Kasumi-1 (cell line): ENCODE data around the gene RPL19.
A peak's percentile ranks its signal among the peaks of the same experiment; 100 is the strongest.

Experiments
- DNase-seq, 2 experiments: peaks; one replicate each; lab custom pipeline; 2025; lab: John Stamatoyannopoulos, UW

RPL19 gene

DNA sequence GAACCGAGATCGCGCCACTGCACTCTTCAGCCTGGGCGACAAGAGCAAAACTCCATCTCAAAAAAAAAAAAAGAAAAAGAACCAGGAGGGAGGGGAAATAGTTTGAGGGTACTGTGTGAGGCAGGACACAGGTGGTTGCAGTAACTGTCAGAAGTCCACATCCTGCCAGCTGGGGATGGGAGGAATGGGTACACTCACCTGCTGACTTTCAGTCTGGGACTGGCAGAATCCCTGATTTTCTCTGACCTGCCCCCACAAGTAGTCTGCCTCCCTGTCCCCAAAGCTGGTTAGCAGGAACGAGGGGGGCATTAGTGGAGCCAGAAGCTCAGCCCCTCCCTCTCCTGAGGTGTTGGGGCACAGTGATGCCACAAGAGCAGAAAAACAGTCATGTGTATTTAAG is 27.0 kb upstream of the RPL19 start:
- DNase-seq = no peak

GRCh38 chr17:39173526-39174274 is 26.4 kb upstream of the RPL19 start:
- no peak for DNase-seq

DNA sequence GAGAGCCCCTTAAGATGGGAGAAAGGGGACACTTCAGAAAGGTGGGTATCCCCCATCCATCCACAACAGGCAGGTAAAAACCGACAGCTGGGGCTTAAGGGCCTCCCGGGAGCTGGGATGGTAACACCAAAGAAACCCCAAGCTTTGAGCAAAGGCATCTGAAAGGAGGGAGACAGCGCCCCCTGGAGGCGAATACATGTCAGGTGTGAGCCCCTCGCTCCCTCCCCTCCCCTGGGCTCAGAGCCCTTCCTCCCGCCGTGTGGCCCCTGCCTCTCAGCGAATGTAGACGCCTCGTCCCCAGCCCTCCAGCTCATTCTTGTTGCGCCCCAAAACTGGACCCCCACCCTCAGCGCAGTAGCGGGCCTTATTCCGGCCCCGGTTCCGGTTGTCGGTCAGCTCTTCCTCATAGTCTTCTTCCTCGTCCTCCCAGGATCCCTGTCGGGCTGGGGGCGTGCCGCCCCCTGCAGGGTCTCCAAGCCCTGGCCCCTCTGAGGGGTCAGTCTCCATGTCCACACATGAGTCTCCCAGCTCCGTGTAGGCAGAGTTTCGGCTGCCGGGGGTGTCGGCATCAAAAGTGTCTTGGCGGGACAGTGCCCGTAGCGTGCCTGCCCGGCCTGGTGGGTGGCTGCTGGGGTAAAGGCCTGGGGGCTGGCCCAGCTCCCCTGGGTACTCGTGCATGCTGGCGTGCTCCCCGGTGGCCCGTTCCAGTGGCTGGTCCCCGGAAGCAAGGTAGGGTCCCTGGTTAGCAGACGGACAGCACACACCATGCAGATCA is 25.0 kb upstream of the RPL19 start:
- peak; percentile 66 to 78 for DNase-seq

DNA sequence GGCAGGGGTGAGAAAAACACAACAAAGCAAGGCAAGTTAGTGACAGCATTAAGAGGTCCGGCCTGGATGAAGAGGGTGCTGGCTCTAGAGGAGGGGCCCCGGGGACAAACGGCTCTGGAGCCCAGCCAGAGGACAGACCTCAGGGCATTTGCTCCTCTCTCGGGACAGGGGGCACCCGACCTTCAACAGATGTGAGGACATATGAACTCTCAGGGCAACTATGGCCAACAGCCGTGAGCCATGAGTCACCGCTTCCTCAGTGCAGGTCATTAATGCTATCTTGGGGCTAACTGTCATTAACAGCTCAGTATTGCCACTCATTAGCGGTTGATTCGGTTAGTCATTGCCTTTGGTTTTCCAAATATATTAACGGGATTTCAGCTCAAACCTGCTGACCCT is 24.4 kb upstream of the RPL19 start:
- DNase-seq = no peak

DNA sequence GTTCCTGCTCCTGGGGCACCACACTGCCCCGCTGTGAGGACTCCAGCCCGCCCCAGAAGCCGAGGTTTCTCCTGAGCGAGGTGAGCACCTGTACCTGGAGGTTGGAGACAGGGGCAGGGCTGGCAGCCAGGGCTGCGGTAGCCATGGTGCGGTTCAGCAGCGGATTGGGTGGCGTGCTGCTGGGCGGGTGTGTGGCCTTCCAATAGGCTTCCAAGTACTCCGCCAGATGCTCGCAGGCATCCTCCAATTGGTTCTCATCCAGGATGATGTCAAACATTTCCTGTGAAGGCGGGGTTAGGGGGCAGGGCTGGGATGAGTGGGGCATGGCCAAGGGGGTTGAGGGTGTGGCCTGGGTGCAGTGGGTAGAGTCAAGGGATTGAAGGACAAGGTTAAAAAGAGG is 22.8 kb upstream of the RPL19 start:
- DNase-seq = no peak

GRCh38 chr17:39178536-39178935 is 21.5 kb upstream of the RPL19 start:
- no peak for DNase-seq

DNA sequence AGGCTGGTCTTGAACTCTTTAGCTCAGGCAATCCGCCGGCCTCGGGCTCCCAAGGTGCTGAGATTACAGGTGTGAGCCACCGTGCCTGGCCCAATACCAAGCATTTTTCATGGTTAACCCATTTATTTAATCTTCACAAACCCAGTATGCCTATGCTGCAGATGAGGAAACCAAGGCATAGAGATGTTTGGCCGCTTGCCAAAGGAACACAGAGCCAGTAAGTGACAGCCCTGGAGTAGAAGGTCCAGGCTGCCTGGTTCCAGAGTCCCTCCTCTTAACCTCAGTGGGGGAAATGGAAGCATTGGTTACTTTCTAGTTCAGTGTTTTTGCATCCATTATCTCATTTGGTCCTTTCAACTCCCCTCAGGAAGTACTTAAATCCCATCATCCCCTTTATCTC is 18.8 kb upstream of the RPL19 start:
- DNase-seq = no peak

GRCh38 chr17:39183045-39183444 is 17.0 kb upstream of the RPL19 start:
- no peak for DNase-seq

- DNase-seq = no peak
These were observed 16.4 kb upstream of the RPL19 start for GRCh38 chr17:39183720-39184119.

- no peak for DNase-seq
These were observed 13.5 kb upstream of the RPL19 start for GRCh38 chr17:39186481-39187002.

GRCh38 chr17:39187152-39187830 is 12.8 kb upstream of the RPL19 start:
- DNase-seq = no peak

- no peak for DNase-seq
These were observed 8.2 kb upstream of the RPL19 start for GRCh38 chr17:39191750-39192510.

DNA sequence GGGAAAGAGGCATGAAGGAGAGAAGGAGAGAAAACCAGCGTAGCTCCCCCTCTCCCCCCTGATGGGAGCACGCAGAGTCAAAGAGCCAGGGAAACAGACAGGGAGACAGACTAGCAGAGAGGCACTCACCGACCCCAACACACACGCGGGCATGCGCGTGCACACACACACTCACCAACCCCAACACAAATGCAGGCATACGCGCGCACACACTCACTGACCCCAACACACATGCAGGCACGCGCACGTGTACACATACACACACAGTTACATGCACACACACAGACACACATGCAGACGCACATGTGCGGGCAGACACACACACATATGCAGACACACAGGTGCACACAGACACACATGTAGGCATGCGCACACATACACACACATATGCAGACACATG is 7.2 kb upstream of the RPL19 start:
- DNase-seq = no peak

DNA sequence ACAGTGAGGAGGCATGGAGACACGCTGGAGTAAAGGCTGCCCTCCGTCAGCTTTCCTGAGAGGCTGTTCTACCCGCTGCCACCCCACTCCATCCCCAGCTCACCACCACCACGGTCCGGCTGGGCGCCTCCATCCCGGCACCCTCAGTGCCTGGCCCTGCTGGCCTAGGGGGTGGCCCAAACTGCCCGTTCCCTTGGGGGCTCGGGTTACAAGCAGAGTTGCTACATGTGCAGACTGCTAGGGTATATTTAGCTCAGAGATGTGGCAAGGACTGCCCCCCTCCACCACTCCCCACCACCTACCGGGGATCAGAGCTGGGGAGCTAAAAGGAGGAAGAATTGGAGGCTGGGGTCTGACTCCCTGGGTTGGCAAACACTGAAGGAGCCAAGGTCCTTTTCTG is 6.7 kb upstream of the RPL19 start:
- peak; percentile 46 to 66 for DNase-seq

- DNase-seq = peak; percentile 81 to 84
These were observed 5.7 kb upstream of the RPL19 start for GRCh38 chr17:39194089-39194984.

- DNase-seq = no peak
These were observed 5.0 kb upstream of the RPL19 start for GRCh38 chr17:39194985-39195524.

DNA sequence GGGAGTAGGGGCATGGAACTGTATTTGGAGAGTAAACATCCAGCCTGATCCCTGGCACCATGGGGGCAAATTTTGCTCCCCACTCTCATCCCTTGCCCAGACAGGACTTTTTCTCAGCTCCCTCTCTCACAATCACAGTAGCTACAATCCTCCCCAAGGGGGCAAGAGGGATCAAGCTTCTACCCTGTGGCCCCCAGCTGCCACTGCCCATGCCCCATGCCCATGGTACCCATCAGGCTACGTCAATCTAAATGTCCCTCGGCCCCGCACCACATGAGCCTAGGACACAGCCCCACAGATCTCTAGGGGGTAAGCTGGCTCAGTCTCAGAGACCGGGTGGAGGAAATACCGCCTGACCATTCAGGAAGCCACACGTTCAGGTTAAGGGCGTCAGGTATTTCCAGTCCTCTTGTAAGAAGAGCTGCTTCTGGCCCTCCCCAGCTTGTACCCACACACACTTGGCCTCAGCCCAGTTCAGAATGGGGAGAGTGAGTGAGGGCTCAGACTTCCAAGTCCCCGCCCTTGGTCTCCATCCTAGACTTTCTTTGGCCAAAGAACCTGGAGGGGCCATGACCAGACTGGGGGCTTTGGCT is 4.4 kb upstream of the RPL19 start:
- no peak for DNase-seq

DNA sequence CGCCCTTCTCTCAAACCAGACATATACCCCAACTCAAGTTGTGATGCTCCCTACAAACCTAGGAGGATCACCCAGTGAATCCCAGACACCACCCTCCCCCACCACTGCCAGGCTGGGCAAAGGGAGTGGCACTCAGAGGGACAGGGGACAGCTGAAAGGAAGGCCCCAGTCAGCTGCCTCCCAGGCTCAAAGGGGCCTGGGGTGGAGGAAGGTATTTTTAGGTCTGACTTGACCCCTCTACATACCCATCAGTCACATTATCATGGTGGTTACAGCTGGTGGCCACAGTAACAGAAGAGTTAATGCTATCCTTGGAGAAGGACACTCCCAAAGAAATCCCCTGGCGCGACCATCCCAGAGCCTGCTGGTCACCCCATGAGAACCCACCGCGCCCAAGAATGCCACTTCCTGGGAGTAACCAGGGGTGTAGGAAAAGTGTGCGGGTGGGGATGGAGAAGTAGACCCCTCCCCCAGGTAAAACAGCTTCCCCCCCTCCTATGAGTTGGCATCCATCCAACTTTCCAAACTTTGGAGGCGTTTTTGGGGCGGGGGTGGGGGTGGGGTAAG is 3.8 kb upstream of the RPL19 start:
- DNase-seq = no peak

DNA sequence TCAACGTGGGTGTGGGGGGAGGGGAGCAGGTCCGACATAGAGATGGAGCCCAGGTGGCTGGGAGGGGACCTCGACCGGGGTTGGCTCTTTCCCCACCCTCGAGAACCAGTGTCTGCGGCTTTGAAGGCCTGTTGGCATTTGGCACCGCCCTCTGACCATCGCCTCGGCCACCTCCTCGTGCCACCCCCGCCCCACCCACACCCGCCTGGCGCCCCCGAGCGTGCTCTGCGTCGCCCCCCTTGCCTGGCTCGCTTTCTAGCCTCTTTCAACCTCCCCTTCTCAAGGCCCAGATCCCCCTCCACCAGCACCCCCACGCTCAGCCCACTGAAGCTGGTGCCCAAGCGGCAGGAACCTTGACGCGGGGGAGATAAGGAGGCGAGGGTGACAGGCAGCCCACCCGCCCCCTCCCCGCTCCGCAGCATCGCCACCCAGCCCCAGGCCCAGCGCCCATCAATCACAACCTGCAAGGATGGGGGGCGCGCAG is 3.2 kb upstream of the RPL19 start:
- DNase-seq = no peak
